Measurements from ENCODE around the gene PACSIN1.

PACSIN1 gene

GRCh38 chr6:34554291-34555006 is 88.6 kb downstream of the PACSIN1 start:
- TF ChIP-seq GATA3 (IDR thresholded peaks at IDR 0.05; ENCODE audit: low read depth, low read length), result no peak
- no peak for TF ChIP-seq GATA2 (IDR thresholded peaks at IDR 0.05; ENCODE audit: low read depth, low read length)

GRCh38 chr6:34555007-34555322 is 89.1 kb downstream of the PACSIN1 start:
- TF ChIP-seq GATA2 (IDR thresholded peaks at IDR 0.05; ENCODE audit: low read depth, low read length), result no peak
- no peak for TF ChIP-seq GATA3 (IDR thresholded peaks at IDR 0.05; ENCODE audit: low read depth, low read length)

- no peak for TF ChIP-seq GATA2 (IDR thresholded peaks at IDR 0.05; ENCODE audit: low read depth, low read length)
- TF ChIP-seq GATA3 (IDR thresholded peaks at IDR 0.05; ENCODE audit: low read depth, low read length), result no peak
These were observed 89.5 kb downstream of the PACSIN1 start for GRCh38 chr6:34555328-34555727.

GRCh38 chr6:34556031-34556471 is 90.2 kb downstream of the PACSIN1 start, which contains the start of gene SPDEF:
SPDEF (minus strand) TSS chr6:34556329; CDS start chr6:34544455, 11,874 bp downstream.
- TF ChIP-seq GATA2 (IDR thresholded peaks at IDR 0.05; ENCODE audit: low read depth, low read length) (no peak), GATA3 (IDR thresholded peaks at IDR 0.05; ENCODE audit: low read depth, low read length) (no peak)

- TF ChIP-seq GATA3 (IDR thresholded peaks at IDR 0.05; ENCODE audit: low read depth, low read length) (no peak), GATA2 (IDR thresholded peaks at IDR 0.05; ENCODE audit: low read depth, low read length) (no peak)
These were observed 90.6 kb downstream of the PACSIN1 start for GRCh38 chr6:34556493-34556892.

- TF ChIP-seq GATA2 (IDR thresholded peaks at IDR 0.05; ENCODE audit: low read depth, low read length) (no peak), GATA3 (IDR thresholded peaks at IDR 0.05; ENCODE audit: low read depth, low read length) (no peak)
These were observed 91.4 kb downstream of the PACSIN1 start for GRCh38 chr6:34557228-34557627.

GRCh38 chr6:34558172-34558714 is 92.4 kb downstream of the PACSIN1 start:
- TF ChIP-seq GATA2 (IDR thresholded peaks at IDR 0.05; ENCODE audit: low read depth, low read length) (no peak), GATA3 (IDR thresholded peaks at IDR 0.05; ENCODE audit: low read depth, low read length) (no peak)

GRCh38 chr6:34559651-34560365 is 93.9 kb downstream of the PACSIN1 start:
- TF ChIP-seq GATA3 (IDR thresholded peaks at IDR 0.05; ENCODE audit: low read depth, low read length) (no peak), GATA2 (IDR thresholded peaks at IDR 0.05; ENCODE audit: low read depth, low read length) (no peak)

GRCh38 chr6:34560366-34561226 is 94.7 kb downstream of the PACSIN1 start:
- no peak for TF ChIP-seq GATA3 (IDR thresholded peaks at IDR 0.05; ENCODE audit: low read depth, low read length)
- TF ChIP-seq GATA2 (IDR thresholded peaks at IDR 0.05; ENCODE audit: low read depth, low read length), result no peak

GRCh38 chr6:34561227-34561530 is 95.3 kb downstream of the PACSIN1 start:
- TF ChIP-seq GATA2 (IDR thresholded peaks at IDR 0.05; ENCODE audit: low read depth, low read length), result no peak
- no peak for TF ChIP-seq GATA3 (IDR thresholded peaks at IDR 0.05; ENCODE audit: low read depth, low read length)

GRCh38 chr6:34562350-34562749 is 96.5 kb downstream of the PACSIN1 start:
- TF ChIP-seq GATA3 (IDR thresholded peaks at IDR 0.05; ENCODE audit: low read depth, low read length), result no peak
- TF ChIP-seq GATA2 (IDR thresholded peaks at IDR 0.05; ENCODE audit: low read depth, low read length), result no peak

- no peak for TF ChIP-seq GATA3 (IDR thresholded peaks at IDR 0.05; ENCODE audit: low read depth, low read length)
- TF ChIP-seq GATA2 (IDR thresholded peaks at IDR 0.05; ENCODE audit: low read depth, low read length), result no peak
These were observed 97.1 kb downstream of the PACSIN1 start for GRCh38 chr6:34562861-34563512.

- TF ChIP-seq GATA2 (IDR thresholded peaks at IDR 0.05; ENCODE audit: low read depth, low read length) (no peak), GATA3 (IDR thresholded peaks at IDR 0.05; ENCODE audit: low read depth, low read length) (no peak)
These were observed 97.6 kb downstream of the PACSIN1 start for GRCh38 chr6:34563513-34563870.

GRCh38 chr6:34564181-34564580 is 98.3 kb downstream of the PACSIN1 start:
- TF ChIP-seq GATA3 (IDR thresholded peaks at IDR 0.05; ENCODE audit: low read depth, low read length), result no peak
- TF ChIP-seq GATA2 (IDR thresholded peaks at IDR 0.05; ENCODE audit: low read depth, low read length), result no peak

Data from SH-SY5Y (cell line).